Measurements from ENCODE around the gene ZNF536. TPM values are rescaled to one million over a fixed set of nuclear protein-coding genes. Genes with fewer than 3 reads are reported as not detected.

The ZNF536 gene
- total RNA-seq, 1 donor from 2014 or later, result 9.2 TPM

DNA sequence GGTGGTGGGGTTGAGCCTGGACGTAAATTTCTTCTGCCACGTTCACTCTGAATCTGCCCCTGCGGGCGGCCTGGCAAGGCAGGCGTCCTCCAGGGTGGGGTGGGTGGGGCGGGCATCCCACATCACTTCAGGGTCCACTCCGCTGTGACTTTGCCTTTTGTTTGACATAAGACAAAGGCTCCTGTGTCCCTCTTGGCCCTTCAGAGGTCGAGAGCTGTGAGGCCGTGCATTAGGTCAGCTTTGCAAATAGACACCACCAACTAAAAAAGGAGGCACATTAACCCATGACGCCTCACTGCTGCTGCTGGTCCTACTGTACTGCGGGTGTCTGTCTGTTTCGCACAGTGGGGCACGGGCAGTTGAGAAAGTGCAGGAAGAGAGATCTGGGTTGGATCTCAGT lies 10.5 kb upstream of the ZNF536 start:
- TF ChIP-seq, protein P1, sequence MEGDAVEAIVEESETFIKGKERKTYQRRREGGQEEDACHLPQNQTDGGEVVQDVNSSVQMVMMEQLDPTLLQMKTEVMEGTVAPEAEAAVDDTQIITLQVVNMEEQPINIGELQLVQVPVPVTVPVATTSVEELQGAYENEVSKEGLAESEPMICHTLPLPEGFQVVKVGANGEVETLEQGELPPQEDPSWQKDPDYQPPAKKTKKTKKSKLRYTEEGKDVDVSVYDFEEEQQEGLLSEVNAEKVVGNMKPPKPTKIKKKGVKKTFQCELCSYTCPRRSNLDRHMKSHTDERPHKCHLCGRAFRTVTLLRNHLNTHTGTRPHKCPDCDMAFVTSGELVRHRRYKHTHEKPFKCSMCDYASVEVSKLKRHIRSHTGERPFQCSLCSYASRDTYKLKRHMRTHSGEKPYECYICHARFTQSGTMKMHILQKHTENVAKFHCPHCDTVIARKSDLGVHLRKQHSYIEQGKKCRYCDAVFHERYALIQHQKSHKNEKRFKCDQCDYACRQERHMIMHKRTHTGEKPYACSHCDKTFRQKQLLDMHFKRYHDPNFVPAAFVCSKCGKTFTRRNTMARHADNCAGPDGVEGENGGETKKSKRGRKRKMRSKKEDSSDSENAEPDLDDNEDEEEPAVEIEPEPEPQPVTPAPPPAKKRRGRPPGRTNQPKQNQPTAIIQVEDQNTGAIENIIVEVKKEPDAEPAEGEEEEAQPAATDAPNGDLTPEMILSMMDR (conservative IDR thresholded peaks at IDR 0.05), result no peak
- H3K27me3 Mint-ChIP-seq, result peaks cover 29% of the 10 kb centered on the region
- no peak overlapping the region for H3K4me3 Mint-ChIP-seq
- DNase-seq (ENCODE audit: extremely low spot score, unreplicated experiment), result no peak
- H3K27ac Mint-ChIP-seq, result no peak overlapping the region
- no peaks in the 10 kb centered on the region for H3K36me3 Mint-ChIP-seq
- H3K9me3 Mint-ChIP-seq, result no peaks in the 10 kb centered on the region
- H3K4me1 Mint-ChIP-seq (ENCODE audit: unreplicated experiment), result peaks cover 13% of the 10 kb centered on the region

DNA sequence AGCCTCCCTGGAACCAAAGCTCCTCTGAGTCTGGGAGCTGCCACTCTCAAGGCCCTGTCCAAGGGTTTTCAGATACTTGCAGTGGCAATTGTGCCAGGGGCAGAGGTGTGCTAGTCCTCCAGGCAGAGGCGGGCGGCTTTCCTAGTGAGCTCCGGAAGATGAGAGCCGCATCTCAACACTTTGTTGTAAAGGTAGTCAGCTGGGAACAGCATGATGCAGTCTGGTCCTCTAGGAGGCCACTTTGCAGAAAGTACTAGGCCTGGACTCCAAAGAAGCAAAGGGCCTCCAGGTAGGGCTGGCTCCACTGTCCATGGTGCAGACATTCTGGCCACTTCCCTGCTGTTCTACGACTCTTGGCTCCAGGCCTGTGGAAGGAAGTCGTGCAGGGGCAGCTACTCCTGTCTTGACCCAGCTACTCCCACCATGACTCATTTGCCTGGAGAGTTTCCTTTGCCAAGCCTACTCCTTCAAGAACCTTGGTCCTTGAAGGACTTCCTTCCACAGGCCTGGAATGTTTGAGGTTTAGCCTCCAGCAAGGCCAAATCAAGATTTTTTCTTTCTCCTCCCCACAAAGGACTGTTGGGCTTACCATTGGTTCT lies 9.9 kb upstream of the ZNF536 start:
- H3K27ac Mint-ChIP-seq, result no peak overlapping the region
- H3K4me1 Mint-ChIP-seq (ENCODE audit: unreplicated experiment), result peaks cover 13% of the 10 kb centered on the region
- TF ChIP-seq, protein P1 (conservative IDR thresholded peaks at IDR 0.05), result no peak
- H3K4me3 Mint-ChIP-seq, result no peak overlapping the region
- no peak for DNase-seq (ENCODE audit: extremely low spot score, unreplicated experiment)
- H3K36me3 Mint-ChIP-seq, result no peaks in the 10 kb centered on the region
- no peaks in the 10 kb centered on the region for H3K9me3 Mint-ChIP-seq
- H3K27me3 Mint-ChIP-seq, result peaks cover 31% of the 10 kb centered on the region

DNA sequence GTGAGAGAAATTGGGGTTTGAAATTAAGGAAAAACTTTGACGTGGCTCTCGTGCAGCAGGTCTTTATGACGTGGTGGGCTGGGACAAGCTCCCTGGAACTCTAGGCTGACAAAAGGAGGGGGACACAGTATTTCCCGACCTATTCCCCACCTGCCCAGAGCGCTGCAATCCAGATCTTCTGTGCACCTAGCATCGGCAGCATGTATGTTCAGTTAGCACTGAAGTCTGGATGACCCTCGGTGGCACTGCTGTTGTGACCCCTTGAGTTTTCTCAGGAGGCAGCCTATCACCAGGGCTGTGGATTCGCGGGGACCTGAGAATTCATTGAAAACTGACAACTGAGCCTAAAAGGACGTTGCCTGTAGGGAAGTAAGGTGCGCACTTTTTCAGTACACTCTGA lies 9.1 kb upstream of the ZNF536 start:
- Mint-ChIP-seq H3K27me3 (peaks cover 40% of the 10 kb centered on the region), H3K36me3 (no peaks in the 10 kb centered on the region), H3K27ac (no peak overlapping the region), H3K9me3 (no peaks in the 10 kb centered on the region), H3K4me3 (no peak overlapping the region), H3K4me1 (ENCODE audit: unreplicated experiment) (peaks cover 13% of the 10 kb centered on the region)
- DNase-seq (ENCODE audit: extremely low spot score, unreplicated experiment), result no peak
- TF ChIP-seq, protein P1 (conservative IDR thresholded peaks at IDR 0.05), result no peak

DNA sequence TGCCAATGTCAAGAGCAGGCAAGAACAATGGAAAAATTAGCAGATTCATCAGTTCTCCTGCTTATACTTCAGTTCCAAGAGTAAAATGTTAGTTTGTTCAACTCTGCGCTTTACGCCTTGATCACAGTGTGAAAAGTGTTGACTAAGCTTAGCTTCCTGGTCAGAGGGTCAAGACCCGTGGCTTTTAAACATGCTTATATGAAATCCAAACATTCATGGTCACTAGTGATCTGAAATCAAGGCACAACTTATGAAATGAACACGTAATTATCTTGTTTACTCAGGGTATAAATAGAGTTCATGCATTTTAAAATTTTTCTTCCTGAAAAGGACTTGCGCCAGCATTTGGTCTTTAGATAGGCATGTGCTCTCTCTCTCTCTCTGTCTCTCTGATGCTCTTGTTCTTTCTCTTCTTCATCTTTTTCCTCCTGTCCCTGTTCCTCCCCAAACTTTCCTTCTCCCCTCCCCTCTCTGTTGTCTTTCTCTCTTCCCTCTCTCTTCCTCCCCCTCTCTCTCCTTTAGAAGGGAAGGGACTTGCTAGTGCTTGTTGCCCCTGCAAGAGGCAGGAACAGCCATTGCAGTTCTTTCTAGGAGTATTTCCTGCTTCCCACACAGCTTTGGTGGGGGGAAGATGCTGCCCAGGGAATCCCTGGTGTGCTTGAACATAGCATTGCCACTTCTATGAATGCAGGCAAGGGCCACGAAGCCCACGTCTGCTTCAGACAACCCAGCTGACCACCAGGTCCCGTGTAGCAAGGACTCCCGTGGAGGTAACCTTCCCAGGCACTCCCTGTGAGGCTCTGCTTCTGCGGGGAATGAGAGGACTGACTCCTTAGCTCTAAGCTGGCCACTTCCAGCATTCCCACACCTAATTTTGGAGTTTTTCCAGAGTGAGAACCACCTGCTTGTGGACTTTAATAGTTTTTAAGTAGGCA lies 7.1 kb upstream of the ZNF536 start:
- Mint-ChIP-seq H3K27me3 (peaks cover 58% of the 10 kb centered on the region), H3K4me3 (no peak overlapping the region), H3K36me3 (no peaks in the 10 kb centered on the region), H3K4me1 (ENCODE audit: unreplicated experiment) (peaks cover 13% of the 10 kb centered on the region), H3K27ac (no peak overlapping the region), H3K9me3 (no peaks in the 10 kb centered on the region)
- DNase-seq (ENCODE audit: extremely low spot score, unreplicated experiment), result no peak
- TF ChIP-seq, protein P1 (conservative IDR thresholded peaks at IDR 0.05), result no peak

DNA sequence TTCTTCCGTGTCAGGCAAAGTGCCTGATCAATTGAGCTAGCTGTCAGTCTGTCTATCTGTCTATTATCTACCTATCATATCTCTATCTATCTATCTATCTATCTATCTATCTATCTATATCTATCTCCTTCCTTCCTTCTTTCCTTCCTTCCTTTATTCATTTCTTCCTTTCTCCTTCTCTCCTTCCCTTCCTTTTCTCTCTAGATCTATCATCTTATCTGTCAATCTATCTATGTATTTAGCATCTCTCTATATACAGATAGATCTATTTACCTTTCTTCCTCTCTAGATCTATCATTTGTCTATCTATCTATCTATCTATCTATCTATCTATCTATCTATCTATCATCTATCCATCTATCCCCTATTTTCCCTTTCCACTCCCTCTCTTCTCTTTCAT lies 5.9 kb upstream of the ZNF536 start:
- Mint-ChIP-seq H3K36me3 (no peaks in the 10 kb centered on the region), H3K9me3 (no peaks in the 10 kb centered on the region), H3K4me3 (no peak overlapping the region), H3K27ac (no peak overlapping the region), H3K4me1 (ENCODE audit: unreplicated experiment) (peaks cover 1% of the 10 kb centered on the region), H3K27me3 (peaks cover 63% of the 10 kb centered on the region)
- TF ChIP-seq, protein P1 (conservative IDR thresholded peaks at IDR 0.05), result no peak
- no peak for DNase-seq (ENCODE audit: extremely low spot score, unreplicated experiment)
